Liver (tissue), 9 donors: ENCODE data around the gene PPT2. TPM values are rescaled to one million over a fixed set of nuclear protein-coding genes. Genes with fewer than 3 reads are reported as not detected.
A peak's percentile ranks its signal among the peaks of the same experiment; 100 is the strongest.

Experiments used
- DNase-seq: peaks from one replicate; pipeline ENCODE4 v3.0.0-alpha.2; 2017; ENCODE audit warnings: low spot score
- H3K27ac ChIP-seq, 2 donors: one replicate each; pipeline ENCODE4 v1.7.0; 2013; ENCODE audit warnings: inconsistent platforms in 2 of 2, low read length in 2 of 2, control low read depth in 1 of 2, low read depth in 1 of 2, mild to moderate bottlenecking in 1 of 2
- H3K27me3 ChIP-seq, 4 donors: one replicate each; pipeline versions ENCODE4 v1.6.1 to v1.7.0; 2013; ENCODE audit warnings: low read length in 3 of 4, inconsistent platforms in 1 of 4, mild to moderate bottlenecking in 1 of 4, moderate library complexity in 1 of 4; ENCODE audit not compliant: control insufficient read depth in 4 of 4, insufficient read depth in 4 of 4
- H3K36me3 ChIP-seq, 4 donors: one replicate each; pipeline versions ENCODE4 v1.6.1 to v1.7.0; 2013; ENCODE audit warnings: low read length in 3 of 4, mild to moderate bottlenecking in 3 of 4, low read depth in 1 of 4, moderate library complexity in 1 of 4; ENCODE audit not compliant: control insufficient read depth in 4 of 4, insufficient read depth in 3 of 4
- H3K4me1 ChIP-seq, 4 donors: one replicate each; pipeline versions ENCODE4 v1.6.1 to v1.7.0; 2013; ENCODE audit warnings: low read length in 3 of 4, mild to moderate bottlenecking in 3 of 4, moderate library complexity in 1 of 4; ENCODE audit not compliant: control insufficient read depth in 4 of 4, insufficient read depth in 4 of 4
- H3K4me3 ChIP-seq, 3 donors: one replicate each; pipeline versions ENCODE4 v1.6.1 to v1.7.0; 2013; ENCODE audit warnings: low read length in 3 of 3, control low read depth in 1 of 3, low read depth in 1 of 3, mild to moderate bottlenecking in 1 of 3
- H3K9ac ChIP-seq, 2 donors: one replicate each; pipeline ENCODE4 v1.7.0; 2013; ENCODE audit warnings: low read length in 2 of 2, mild to moderate bottlenecking in 2 of 2, moderate library complexity in 2 of 2, control low read depth in 1 of 2, low read depth in 1 of 2
- H3K9me3 ChIP-seq, 4 donors: one replicate each; pipeline versions ENCODE4 v1.6.1 to v1.7.0; 2013; ENCODE audit warnings: low read length in 3 of 4; ENCODE audit not compliant: control insufficient read depth in 4 of 4
- EGR1 ChIP-seq, 2 donors: IDR thresholded peaks; 2 replicates each; pipeline ENCODE4 v1.6.1; 2016 to 2018; ENCODE audit warnings: antibody characterized with exemption in 2 of 2, low read depth in 2 of 2
- FOXA1 ChIP-seq: IDR thresholded peaks from 2 replicates; pipeline ENCODE4 v1.6.1; 2016; ENCODE audit warnings: antibody characterized with exemption
- FOXA2 ChIP-seq: IDR thresholded peaks from 2 replicates; pipeline ENCODE4 v1.6.1; 2016; ENCODE audit warnings: antibody characterized with exemption
- GABPA ChIP-seq, 2 donors: IDR thresholded peaks in 1 of 2; conservative IDR thresholded peaks in 1 of 2; 2 replicates each; pipeline ENCODE4 v1.6.1; 2016; ENCODE audit warnings: antibody characterized with exemption in 2 of 2, mild to moderate bottlenecking in 1 of 2, moderate library complexity in 1 of 2
- HNF4A ChIP-seq, 2 donors: conservative IDR thresholded peaks; 2 replicates each; pipeline ENCODE4 v1.6.1; 2016; ENCODE audit warnings: antibody characterized with exemption in 2 of 2, mild to moderate bottlenecking in 2 of 2
- HNF4G ChIP-seq: IDR thresholded peaks from 2 replicates; pipeline ENCODE4 v1.6.1; 2016; ENCODE audit warnings: antibody characterized with exemption
- JUND ChIP-seq, 2 donors: IDR thresholded peaks; 2 replicates each; pipeline ENCODE4 v1.6.1; 2016; ENCODE audit warnings: antibody characterized with exemption in 2 of 2
- MAX ChIP-seq: IDR thresholded peaks from 2 replicates; pipeline ENCODE4 v1.6.1; 2016; ENCODE audit warnings: antibody characterized with exemption
- NR2F2 ChIP-seq: IDR thresholded peaks from 2 replicates; pipeline ENCODE4 v1.6.1; 2016; ENCODE audit warnings: antibody characterized with exemption
- RAD21 ChIP-seq, 2 donors: IDR thresholded peaks; 2 replicates each; pipeline ENCODE4 v1.6.1; 2016; ENCODE audit warnings: antibody characterized with exemption in 2 of 2, mild to moderate bottlenecking in 2 of 2
- REST ChIP-seq: IDR thresholded peaks from 2 replicates; pipeline ENCODE4 v1.6.1; 2016; ENCODE audit warnings: antibody characterized with exemption, mild to moderate bottlenecking
- RXRA ChIP-seq, 2 donors: IDR thresholded peaks; 2 replicates each; pipeline ENCODE4 v1.6.1; 2017 to 2018; ENCODE audit warnings: antibody characterized with exemption in 2 of 2, mild to moderate bottlenecking in 1 of 2
- SP1 ChIP-seq: IDR thresholded peaks from 2 replicates; pipeline ENCODE4 v1.6.1; 2018; ENCODE audit warnings: antibody characterized with exemption, mild to moderate bottlenecking
- TAF1 ChIP-seq: conservative IDR thresholded peaks from 2 replicates; pipeline ENCODE4 v1.6.1; 2016; ENCODE audit warnings: antibody characterized with exemption, mild to moderate bottlenecking
- YY1 ChIP-seq: IDR thresholded peaks from 2 replicates; pipeline ENCODE4 v1.6.1; 2016; ENCODE audit warnings: antibody characterized with exemption, mild to moderate bottlenecking
- WGBS: extraction: QIAGEN DNeasy Blood & Tissue Kit; methylation state at CpG from one replicate; pipeline ENCODE4 v1.1.7; 2013; 5-methylcytosine and 5-hydroxymethylcytosine counted together
- polyA plus RNA-seq, 2 donors: library from polyadenylated mRNA; stranded (reverse) in 1 of 2; unstranded in 1 of 2; fragments of 200-250 nt in 1 of 2; fragments of >200 nt in 1 of 2; fragmentation: Nextera tagmentation in 1 of 2; extraction: Ambion mirVana in 1 of 2; gene quantifications; one replicate each; pipeline versions ENCODE4 v1.2.1 to v1.2.3, GENCODE V29; 2013 to 2015
- total RNA-seq, 2 donors: library from RNA; depleted of rRNA; stranded (reverse); fragments of >200 nt; gene quantifications; one replicate each; pipeline ENCODE4 v1.2.3, GENCODE V29; 2014
- TF ChIP-seq, protein P1 (sequence below): IDR thresholded peaks from 2 replicates; pipeline ENCODE4 v1.6.1; 2016; ENCODE audit warnings: antibody characterized with exemption
- TF ChIP-seq, protein P2 (sequence below): fragments of 150-350 bp; IDR thresholded peaks from 2 replicates; pipeline ENCODE4 v1.5.1; 2017; ENCODE audit warnings: improper control_type of control experiment, low read depth, low read length; ENCODE audit not compliant: missing input control
- TF ChIP-seq, protein P3 (sequence below): IDR thresholded peaks from 2 replicates; pipeline ENCODE4 v1.6.1; 2016; ENCODE audit warnings: antibody characterized with exemption
- donor health status: healthy.
- donor health status: healthy.
- donor health status: healthy.
- donor health status: healthy.
- donor health status: healthy.

PPT2 gene
- total and polyA plus RNA-seq, 4 donors = 7.6 to 47.4 (median 15.1) TPM

- H3K9me3 ChIP-seq = no peaks in the 10 kb centered on the region
- DNase-seq = peak; percentile 52
- no peak for TF ChIP-seq JUND (IDR thresholded peaks at IDR 0.05)
- no peak for TF ChIP-seq HNF4G
- no peak for TF ChIP-seq MAX
- TF ChIP-seq TAF1 = no peak
- no peak for TF ChIP-seq FOXA2
- TF ChIP-seq, protein P1, sequence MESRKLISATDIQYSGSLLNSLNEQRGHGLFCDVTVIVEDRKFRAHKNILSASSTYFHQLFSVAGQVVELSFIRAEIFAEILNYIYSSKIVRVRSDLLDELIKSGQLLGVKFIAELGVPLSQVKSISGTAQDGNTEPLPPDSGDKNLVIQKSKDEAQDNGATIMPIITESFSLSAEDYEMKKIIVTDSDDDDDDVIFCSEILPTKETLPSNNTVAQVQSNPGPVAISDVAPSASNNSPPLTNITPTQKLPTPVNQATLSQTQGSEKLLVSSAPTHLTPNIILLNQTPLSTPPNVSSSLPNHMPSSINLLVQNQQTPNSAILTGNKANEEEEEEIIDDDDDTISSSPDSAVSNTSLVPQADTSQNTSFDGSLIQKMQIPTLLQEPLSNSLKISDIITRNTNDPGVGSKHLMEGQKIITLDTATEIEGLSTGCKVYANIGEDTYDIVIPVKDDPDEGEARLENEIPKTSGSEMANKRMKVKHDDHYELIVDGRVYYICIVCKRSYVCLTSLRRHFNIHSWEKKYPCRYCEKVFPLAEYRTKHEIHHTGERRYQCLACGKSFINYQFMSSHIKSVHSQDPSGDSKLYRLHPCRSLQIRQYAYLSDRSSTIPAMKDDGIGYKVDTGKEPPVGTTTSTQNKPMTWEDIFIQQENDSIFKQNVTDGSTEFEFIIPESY = no peak
- no peak for TF ChIP-seq FOXA1
- no peak for TF ChIP-seq SP1
- no peak for TF ChIP-seq NR2F2
- TF ChIP-seq, protein P2, sequence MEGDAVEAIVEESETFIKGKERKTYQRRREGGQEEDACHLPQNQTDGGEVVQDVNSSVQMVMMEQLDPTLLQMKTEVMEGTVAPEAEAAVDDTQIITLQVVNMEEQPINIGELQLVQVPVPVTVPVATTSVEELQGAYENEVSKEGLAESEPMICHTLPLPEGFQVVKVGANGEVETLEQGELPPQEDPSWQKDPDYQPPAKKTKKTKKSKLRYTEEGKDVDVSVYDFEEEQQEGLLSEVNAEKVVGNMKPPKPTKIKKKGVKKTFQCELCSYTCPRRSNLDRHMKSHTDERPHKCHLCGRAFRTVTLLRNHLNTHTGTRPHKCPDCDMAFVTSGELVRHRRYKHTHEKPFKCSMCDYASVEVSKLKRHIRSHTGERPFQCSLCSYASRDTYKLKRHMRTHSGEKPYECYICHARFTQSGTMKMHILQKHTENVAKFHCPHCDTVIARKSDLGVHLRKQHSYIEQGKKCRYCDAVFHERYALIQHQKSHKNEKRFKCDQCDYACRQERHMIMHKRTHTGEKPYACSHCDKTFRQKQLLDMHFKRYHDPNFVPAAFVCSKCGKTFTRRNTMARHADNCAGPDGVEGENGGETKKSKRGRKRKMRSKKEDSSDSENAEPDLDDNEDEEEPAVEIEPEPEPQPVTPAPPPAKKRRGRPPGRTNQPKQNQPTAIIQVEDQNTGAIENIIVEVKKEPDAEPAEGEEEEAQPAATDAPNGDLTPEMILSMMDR = no peak
- no peak for TF ChIP-seq YY1
- TF ChIP-seq HNF4A (conservative IDR thresholded peaks at IDR 0.05) = no peak
- TF ChIP-seq REST = no peak
- TF ChIP-seq, protein P3, sequence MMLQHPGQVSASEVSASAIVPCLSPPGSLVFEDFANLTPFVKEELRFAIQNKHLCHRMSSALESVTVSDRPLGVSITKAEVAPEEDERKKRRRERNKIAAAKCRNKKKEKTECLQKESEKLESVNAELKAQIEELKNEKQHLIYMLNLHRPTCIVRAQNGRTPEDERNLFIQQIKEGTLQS = no peak
- TF ChIP-seq GABPA (IDR thresholded peaks at IDR 0.05 in 1 of 2, conservative IDR thresholded peaks at IDR 0.05 in 1 of 2) = no peak
- TF ChIP-seq RAD21 (IDR thresholded peaks at IDR 0.05) = no peak
- no peak for TF ChIP-seq RXRA (IDR thresholded peaks at IDR 0.05)
- TF ChIP-seq EGR1 (IDR thresholded peaks at IDR 0.05; ENCODE audit: low read depth in 2 of 2) = no peak
- peaks cover 0 to 15% (median 14%) of the 10 kb centered on the region in 4 donors for H3K4me1 ChIP-seq
- H3K36me3 ChIP-seq = peaks cover 0 to 33% (median 17%) of the 10 kb centered on the region in 4 donors
- H3K27ac ChIP-seq = no peak overlapping the region
- 93% methylated on average over 10 of the region's 10 CpGs for WGBS
- no peak overlapping the region for H3K9ac ChIP-seq
- no peak overlapping the region for H3K4me3 ChIP-seq
- H3K27me3 ChIP-seq = no peaks in the 10 kb centered on the region
Observed at GRCh38 chr6:32182555-32182981, 28.6 kb downstream of the PPT2 start.
